ENCODE data around the gene MRPL43. TPM values are rescaled to one million over a fixed set of nuclear protein-coding genes. Genes with fewer than 3 reads are reported as not detected.
"Not testable (repeated sequence)": the region's sequence is repeated elsewhere in the genome, so short reads cannot be mapped to it uniquely, and the experiment has no call there.

Gene MRPL43
- total RNA-seq, 2 donors from 2014 or later, result 51.9 to 56.6 TPM

- H3K36me3 ChIP-seq, result peaks cover 3% of the 10 kb centered on the region
- no peaks in the 10 kb centered on the region for H3K9me3 ChIP-seq
- TF ChIP-seq, protein P1, sequence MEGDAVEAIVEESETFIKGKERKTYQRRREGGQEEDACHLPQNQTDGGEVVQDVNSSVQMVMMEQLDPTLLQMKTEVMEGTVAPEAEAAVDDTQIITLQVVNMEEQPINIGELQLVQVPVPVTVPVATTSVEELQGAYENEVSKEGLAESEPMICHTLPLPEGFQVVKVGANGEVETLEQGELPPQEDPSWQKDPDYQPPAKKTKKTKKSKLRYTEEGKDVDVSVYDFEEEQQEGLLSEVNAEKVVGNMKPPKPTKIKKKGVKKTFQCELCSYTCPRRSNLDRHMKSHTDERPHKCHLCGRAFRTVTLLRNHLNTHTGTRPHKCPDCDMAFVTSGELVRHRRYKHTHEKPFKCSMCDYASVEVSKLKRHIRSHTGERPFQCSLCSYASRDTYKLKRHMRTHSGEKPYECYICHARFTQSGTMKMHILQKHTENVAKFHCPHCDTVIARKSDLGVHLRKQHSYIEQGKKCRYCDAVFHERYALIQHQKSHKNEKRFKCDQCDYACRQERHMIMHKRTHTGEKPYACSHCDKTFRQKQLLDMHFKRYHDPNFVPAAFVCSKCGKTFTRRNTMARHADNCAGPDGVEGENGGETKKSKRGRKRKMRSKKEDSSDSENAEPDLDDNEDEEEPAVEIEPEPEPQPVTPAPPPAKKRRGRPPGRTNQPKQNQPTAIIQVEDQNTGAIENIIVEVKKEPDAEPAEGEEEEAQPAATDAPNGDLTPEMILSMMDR (IDR thresholded peaks at IDR 0.05), result no peak
- H3K4me3 ChIP-seq, result no peak overlapping the region
- no peak for DNase-seq (ENCODE audit: low spot score)
- H3K27me3 ChIP-seq (replicated peaks; ENCODE audit: insufficient read depth), result no peaks in the 10 kb centered on the region
- ATAC-seq (ENCODE audit: insufficient number of reproducible peaks, low FRiP score, low read depth), result no peak
- H3K4me1 ChIP-seq (ENCODE audit: control insufficient read depth in 1 of 2, low read depth in 2 of 2), result no peaks in the 10 kb centered on the region
- no peak overlapping the region for H3K27ac ChIP-seq
Observed at GRCh38 chr10:100978121-100978900, 9.0 kb downstream of the MRPL43 start.

DNA sequence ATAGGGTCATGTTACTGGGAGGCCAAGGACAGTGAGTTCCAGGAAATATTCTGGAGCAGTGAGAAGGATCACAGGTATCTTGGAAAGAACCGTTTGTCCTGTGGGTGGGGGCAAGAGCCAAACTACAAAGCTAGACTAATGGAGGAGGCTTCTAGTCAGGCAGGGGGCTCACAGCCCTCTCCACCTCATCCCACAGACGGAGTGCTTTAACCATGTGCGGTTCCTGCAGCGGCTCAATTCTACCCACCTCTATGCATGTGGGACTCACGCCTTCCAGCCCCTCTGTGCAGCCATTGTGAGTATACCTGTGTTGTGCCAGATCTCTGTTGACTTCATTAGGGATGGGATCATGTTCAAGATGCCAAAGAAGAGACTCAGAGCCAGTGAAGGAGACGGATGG, 9.9 kb downstream of the MRPL43 start:
- H3K36me3 ChIP-seq, result peaks cover 3% of the 10 kb centered on the region
- no peak for ATAC-seq (ENCODE audit: insufficient number of reproducible peaks, low FRiP score, low read depth)
- H3K27me3 ChIP-seq (replicated peaks; ENCODE audit: insufficient read depth), result no peaks in the 10 kb centered on the region
- TF ChIP-seq, protein P1 (IDR thresholded peaks at IDR 0.05), result no peak
- no peaks in the 10 kb centered on the region for H3K4me1 ChIP-seq (ENCODE audit: control insufficient read depth in 1 of 2, low read depth in 2 of 2)
- no peaks in the 10 kb centered on the region for H3K9me3 ChIP-seq
- H3K27ac ChIP-seq, result no peak overlapping the region
- no peak overlapping the region for H3K4me3 ChIP-seq
- no peak for DNase-seq (ENCODE audit: low spot score)

DNA sequence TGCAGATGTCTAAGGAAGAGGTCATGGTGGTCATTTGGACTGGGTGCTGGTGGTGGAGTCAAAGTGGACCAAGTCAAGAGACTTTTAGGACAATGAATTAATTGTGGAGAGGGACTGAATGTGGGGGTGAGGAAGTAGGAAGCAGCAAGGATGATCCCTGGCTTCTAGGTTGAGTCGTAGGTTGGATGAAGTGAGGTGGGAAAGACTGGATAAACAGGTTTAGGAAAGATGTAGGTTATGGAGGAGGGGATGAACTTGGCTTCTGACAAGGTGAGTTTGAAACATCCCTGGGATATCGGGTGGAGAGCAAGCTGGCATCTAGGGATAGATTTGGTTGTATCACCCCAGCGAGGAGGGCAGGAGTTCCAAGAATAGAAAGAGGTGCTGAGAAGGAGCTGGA, 10.4 kb downstream of the MRPL43 start:
- no peak for ATAC-seq (ENCODE audit: insufficient number of reproducible peaks, low FRiP score, low read depth)
- H3K9me3 ChIP-seq, result no peaks in the 10 kb centered on the region
- no peak overlapping the region for H3K4me3 ChIP-seq
- peaks cover 3% of the 10 kb centered on the region for H3K36me3 ChIP-seq
- TF ChIP-seq, protein P1 (IDR thresholded peaks at IDR 0.05), result no peak
- no peak for DNase-seq (ENCODE audit: low spot score)
- H3K4me1 ChIP-seq (ENCODE audit: control insufficient read depth in 1 of 2, low read depth in 2 of 2), result no peaks in the 10 kb centered on the region
- no peaks in the 10 kb centered on the region for H3K27me3 ChIP-seq (replicated peaks; ENCODE audit: insufficient read depth)
- no peak overlapping the region for H3K27ac ChIP-seq

DNA sequence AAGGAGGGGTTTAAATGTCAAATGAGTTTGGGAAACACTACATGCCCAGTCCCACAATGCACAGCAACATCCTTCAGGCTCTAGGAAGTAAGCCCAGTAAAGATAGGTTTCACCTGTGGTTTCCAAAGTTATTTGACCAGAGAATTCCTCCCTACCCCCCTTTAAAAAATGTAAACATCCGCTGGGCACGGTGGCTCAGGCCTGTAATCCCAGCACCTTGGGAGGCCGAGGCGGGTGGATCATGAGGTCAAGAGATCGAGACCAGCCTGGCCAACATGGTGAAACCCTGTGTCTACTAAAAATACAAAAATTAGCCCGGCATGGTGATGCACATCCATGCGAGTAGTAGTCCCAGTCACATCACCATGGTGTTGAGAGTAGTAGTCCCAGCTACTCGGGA, 11.9 kb downstream of the MRPL43 start:
- H3K4me3 ChIP-seq; H3K27ac ChIP-seq; H3K9me3 ChIP-seq; ATAC-seq (ENCODE audit: insufficient number of reproducible peaks, low FRiP score, low read depth); H3K27me3 ChIP-seq (replicated peaks; ENCODE audit: insufficient read depth); H3K4me1 ChIP-seq (ENCODE audit: control insufficient read depth in 1 of 2, low read depth in 2 of 2); DNase-seq (ENCODE audit: low spot score); H3K36me3 ChIP-seq: not testable (repeated sequence)

DNA sequence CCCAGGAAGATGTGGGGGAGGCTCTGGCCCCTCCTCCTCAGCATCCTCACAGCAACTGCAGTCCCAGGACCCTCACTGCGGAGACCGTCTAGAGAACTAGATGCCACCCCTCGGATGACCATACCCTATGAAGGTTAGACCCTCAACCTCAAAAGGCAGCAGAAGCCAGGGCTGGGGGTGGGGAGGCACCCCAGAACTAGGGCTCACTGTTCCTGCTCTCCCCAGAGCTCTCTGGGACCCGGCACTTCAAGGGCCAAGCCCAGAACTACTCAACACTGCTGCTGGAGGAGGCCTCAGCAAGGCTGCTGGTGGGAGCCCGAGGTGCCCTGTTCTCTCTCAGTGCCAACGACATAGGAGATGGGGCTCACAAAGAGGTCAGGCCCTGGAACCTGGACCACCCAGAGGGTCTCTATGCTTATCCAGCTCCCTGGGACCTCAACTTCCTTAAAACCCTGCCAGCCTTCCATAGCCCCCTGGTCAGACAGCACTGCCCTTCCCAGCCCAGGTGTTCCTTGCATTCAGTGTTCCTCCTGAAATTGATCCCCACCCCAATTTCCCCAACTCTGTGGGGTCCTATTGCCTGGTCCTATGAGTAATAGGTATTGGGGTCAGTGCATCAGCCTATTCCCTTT, 14.3 kb downstream of the MRPL43 start:
- Histone ChIP-seq H3K27ac (no peak overlapping the region), H3K36me3 (no peaks in the 10 kb centered on the region), H3K4me3 (no peak overlapping the region), H3K9me3 (no peaks in the 10 kb centered on the region), H3K27me3 (replicated peaks; ENCODE audit: insufficient read depth) (no peaks in the 10 kb centered on the region), H3K4me1 (ENCODE audit: control insufficient read depth in 1 of 2, low read depth in 2 of 2) (peaks cover 8 to 15% of the 10 kb centered on the region in 2 donors)
- TF ChIP-seq, protein P1 (IDR thresholded peaks at IDR 0.05), result no peak
- DNase-seq (ENCODE audit: low spot score), result no peak
- no peak for ATAC-seq (ENCODE audit: insufficient number of reproducible peaks, low FRiP score, low read depth)
